Measurements from ENCODE around the gene TLX1. TPM values are rescaled to one million over a fixed set of nuclear protein-coding genes. Genes with fewer than 3 reads are reported as not detected.
"Not testable (repeated sequence)": the region's sequence is repeated elsewhere in the genome, so short reads cannot be mapped to it uniquely, and the experiment has no call there.

TLX1 gene
- total RNA-seq, 2 experiments from 2014 or later: not detected

DNA sequence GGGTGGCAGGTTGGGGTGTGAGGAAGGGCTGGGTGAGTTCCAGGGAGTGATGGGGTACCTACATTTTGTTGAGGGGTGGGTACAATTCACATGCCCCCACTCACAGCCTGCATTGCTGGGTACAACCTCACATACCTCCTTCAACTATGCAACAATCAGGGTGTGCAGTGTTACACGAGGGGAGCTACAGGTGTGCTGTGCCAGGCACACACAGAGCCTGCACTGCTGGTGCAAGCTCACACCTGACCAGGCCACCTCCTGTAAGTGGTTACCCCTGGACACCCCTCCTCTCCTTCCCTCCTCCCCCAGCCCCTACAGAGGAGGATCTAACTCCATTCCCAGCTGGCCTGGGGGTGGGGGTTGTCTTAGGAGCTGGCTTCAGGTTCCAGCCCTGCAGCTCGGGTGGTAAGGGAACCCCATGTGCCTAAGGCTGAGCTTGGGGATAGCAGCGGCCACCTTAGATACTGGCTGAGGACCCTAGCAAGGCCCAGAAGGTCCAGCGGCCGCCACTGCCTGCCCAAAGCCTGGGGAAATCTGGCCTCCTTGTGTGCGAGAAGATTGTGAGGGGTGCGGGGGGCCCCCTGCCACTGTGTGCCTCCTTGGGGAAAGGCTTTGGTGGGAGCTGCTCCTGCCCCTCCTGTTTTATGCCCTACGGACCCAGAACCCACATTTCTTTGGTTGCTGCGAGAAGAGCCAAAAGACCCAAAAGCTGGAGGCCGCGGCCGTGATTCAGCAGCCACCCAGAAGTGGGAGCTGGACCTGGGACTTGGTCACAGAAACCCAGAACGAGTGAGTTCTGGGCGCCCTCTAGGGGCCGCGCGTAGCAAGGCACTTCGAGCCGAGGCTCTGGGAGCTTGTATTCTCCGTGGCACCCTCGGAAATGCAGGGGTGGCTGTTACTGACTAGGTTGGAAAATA is 10.8 kb downstream of the TLX1 start:
- POLR2A ChIA-PET: interaction anchor here (1.1 to 1.2 kb wide), 2 partner anchors 46 to 81 kb away, joined by 3 to 6 read pairs; partner anchors contain the start of gene KAZALD1
- CTCF ChIA-PET: interaction anchor here (0.6 to 8.8 kb wide), 44 partner anchors 9 to 581 kb away, joined by 3 to 253 read pairs (median 4); partner anchors contain the start of genes KAZALD1 and TLX1

DNA sequence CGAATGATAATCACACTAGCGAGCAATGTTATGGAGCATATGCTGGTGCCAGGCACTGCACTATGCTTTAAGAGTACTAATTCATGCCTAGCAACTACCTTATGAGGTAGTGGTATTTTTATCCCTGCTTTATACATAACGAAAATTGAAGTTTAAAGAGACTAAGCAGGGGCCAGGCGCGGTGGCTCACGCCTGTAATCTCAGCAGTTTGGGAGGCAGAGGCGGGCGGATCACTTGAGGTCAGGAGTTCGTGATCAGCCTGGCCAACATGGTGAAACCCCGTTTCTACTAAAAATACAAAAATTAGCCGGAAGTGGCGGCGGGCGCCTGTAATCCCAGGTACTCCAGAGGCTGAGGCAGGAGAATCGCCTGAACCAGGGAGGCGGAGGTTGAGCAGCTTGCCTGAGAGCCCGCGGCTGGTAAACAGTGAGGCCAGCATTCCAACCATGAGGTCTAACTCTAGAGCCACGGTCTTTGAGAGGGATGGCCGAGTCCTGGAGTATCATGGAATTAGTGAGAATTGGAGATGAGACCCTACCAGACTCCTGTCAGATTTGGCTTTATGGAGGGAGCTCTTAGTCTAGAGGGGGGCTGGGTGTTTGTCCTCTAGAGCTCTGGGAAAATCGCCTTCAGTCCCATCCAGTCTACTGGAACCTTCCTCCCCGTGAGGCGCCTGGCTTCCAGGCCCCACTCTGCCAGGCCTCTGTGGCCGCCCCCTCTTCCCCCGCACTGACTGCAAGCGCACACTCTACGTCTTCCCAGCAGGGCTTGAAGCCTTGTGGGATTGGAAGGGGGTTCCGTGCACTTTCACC is 11.6 kb downstream of the TLX1 start:
- POLR2A ChIA-PET: interaction anchor here (1.1 kb wide), 1 partner anchor 82 kb away, joined by 6 read pairs; the partner anchor contains the start of gene KAZALD1
- CTCF ChIA-PET: interaction anchor here (0.7 to 8.8 kb wide), 38 partner anchors 9 to 447 kb away, joined by 3 to 253 read pairs (median 4); partner anchors contain the start of genes KAZALD1 and TLX1

DNA sequence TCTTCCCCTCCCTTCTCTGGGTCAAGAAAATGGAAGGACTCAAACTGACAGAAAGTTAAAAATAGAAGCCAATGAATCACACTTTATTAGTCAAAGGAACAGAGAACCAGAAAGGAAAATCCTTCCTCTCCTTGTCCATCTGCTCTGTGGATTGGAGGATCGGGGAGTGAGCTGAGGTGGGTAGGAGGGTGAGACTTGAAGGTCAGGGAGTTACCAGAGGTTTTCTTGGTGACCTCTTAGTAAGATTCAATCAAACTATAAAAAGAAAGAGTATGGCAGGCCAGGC is 12.2 kb downstream of the TLX1 start:
- ChIA-PET POLR2A (no interaction called here), CTCF (interaction anchor here (1.7 to 8.8 kb wide), 5 partner anchors 11 to 102 kb away, joined by 6 to 253 read pairs (median 30); partner anchors contain the start of gene TLX1)

DNA sequence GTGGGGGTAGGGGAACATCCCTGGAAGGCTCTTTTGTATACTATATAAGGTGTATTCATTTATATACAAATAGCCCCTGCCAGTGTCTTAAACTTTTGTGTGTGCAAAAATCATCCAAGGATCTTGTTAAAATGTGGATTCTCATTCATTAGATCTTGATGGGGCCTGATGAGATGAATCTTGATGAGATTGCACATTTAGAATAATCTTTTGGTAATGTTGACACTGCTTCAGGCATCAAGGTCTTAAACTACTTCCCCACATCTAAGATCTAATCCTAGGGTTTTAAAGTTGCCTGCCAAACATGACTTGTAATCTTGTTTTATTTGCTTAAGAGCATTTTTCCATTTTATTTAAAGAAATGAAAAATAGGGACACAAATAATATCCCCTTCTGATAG is 13.0 kb downstream of the TLX1 start:
- ChIA-PET CTCF (interaction anchor here (3.2 to 8.8 kb wide), 2 partner anchors 21 to 48 kb away, joined by 30 to 253 read pairs; no protein-coding TSS in a partner anchor), POLR2A (no interaction called here)

DNA sequence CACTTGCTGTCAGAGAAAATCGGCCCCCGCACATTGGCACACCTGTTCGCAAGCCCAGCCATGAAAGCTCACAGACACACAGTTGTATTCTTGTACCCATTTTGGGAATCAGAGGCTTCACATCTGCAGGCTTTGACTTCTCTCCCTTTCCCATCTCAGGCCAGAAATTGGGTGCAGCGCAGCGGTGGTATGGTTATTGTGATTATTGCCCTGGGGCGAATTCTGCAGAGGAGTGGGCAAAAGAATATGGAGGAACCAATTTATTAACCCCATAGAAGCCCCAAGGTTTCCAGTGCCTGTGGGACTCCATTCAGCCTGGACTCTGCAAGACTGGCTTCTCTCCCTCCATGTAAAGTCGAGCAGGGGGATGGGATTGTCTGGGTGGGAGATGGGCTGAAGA is 14.0 kb downstream of the TLX1 start:
- ChIA-PET CTCF (interaction anchor here (8.8 kb wide), 1 partner anchor 49 kb away, joined by 253 read pairs; no protein-coding TSS in a partner anchor), POLR2A (no interaction called here)

DNA sequence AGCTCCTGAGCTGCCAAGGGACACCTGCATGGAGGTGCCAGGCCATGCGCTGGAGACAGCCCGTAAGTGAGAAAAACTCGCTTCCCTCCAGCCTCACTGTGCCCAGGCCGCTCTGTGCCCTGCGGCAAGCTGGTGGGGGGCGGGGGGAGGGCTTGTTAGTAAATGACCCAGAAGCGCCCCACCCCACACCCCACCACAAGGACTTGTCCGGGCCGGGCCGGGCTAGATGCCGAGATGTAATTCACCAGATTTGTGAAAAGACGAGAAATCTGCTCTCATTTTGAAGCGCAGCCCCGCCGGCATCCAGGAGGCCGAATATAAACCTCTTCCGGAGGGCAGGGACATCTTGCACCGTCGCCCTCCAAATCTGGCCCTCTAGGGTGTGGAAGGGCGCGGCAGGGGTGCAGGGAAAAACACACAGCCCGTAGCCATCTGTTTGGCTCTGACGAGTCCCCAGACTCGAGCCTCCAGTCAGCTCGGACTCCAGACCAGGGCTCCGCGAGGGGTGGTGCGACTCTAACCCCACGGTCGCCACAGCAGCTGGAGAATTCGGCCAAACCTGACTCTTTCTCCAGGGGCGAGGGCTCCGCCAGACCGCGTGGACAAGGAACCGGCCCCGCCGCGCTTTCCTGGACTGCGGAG is 14.8 kb downstream of the TLX1 start:
- ChIA-PET POLR2A (no interaction called here), CTCF (interaction anchor here (1.4 to 8.8 kb wide), 2 partner anchors 50 to 77 kb away, joined by 3 to 253 read pairs; no protein-coding TSS in a partner anchor)

DNA sequence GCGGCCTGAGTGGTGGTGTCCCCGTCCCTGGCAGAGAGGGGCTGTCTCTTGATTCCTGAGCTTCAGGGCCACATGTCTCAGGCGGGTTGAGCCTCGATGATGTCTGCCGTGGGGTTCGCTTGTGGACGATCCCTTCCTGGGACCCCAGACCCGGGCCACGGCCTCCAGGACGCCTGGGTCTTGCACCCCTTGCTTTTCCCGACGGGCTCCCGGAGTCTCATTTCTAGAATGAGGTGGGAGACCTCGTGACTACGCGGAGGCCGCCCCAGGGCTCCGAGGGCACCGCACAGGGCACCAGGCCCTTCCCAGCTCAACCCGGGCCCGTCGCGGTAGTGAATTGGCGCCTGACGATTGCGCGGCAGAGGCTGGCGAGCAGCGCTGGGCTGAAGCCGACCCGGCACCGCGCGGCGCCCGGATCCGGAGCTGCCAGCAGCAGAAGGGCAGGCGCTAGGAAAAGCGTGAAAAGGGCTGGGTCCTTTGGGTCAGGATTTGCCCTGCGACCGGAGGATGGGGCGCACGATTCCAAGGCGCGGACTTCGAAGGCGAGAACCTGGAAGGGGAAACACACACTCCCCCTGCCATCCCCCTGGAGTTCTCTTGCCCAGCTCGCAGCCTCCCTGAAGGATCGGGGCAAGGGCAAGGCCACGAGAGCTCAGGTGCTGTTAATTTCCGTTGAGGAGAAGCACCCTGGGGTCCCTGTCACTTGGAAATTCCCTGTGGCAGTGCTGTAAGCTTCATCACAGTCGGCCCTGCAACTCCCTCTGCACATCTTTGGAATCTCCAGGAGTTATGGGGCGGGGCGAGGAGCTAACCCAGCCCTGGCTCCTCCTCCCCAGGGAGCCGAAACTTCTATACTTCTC is 15.5 kb downstream of the TLX1 start:
- CTCF ChIA-PET: interaction anchor here (1.4 to 8.8 kb wide), 2 partner anchors 50 to 78 kb away, joined by 3 to 253 read pairs; no protein-coding TSS in a partner anchor
- POLR2A ChIA-PET: no interaction called here

DNA sequence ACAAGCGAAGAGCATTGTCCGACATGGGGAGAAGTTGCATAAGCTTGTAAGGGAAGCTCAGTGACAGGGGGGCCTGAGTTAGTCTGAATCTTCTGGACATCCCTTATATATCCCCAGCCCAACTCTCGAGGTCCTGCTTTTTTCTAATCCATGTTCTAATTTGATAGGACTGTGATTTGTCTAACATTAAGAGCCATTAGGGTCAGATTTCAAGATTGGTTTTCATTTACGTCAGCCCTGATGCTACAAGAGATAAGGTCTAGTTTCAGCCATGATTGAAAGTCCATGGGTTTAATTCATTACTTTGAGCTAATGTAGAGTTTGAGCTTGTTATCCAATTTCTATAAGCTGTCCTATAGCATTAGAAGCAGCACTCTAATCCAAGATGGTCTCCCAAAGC is 20.3 kb downstream of the TLX1 start:
- POLR2A ChIA-PET: no interaction called here
- CTCF ChIA-PET: interaction anchor here (1.2 to 1.9 kb wide), 2 partner anchors 9 to 10 kb away, joined by 4 to 10 read pairs; no protein-coding TSS in a partner anchor

DNA sequence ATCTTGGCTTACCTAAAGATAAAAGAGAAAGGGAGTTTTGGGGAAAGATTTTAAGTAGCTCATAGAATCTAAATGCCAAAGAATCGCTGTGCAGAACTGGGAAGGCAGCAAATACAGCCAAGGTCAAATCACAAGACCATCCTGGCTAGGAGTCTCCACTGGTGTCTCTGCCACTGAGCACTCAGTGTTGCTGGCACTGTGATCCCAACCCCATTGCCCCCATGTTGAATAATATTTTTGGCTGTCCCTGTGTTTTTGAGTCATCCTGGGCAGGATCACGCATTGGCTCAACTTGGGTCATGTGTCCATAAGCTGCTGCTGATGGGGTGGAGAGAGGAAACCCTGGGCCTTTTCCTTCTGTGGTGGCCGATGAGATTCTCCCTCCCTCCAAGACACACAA is 21.2 kb downstream of the TLX1 start:
- CTCF ChIA-PET: interaction anchor here (0.9 to 1.9 kb wide), 2 partner anchors 9 to 10 kb away, joined by 3 to 10 read pairs; no protein-coding TSS in a partner anchor

DNA sequence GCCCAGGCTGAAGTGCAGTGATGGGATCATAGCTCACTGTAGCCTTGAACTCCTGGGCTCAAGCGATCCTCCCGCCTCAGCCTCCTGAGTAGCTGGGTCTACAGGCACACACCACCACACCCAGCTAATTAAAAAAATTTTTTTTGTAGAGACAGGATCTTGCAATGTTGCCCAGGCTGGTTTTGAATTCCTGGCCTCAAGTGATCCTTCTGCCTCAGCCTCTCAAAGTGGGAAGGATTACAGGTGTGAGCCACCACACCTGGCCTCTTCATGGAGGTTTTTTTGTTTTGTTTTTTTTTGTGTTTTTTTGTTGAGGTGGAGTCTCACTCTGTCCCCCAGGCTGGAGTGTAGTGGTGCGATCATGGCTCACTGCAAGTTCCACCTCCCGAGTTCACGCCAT is 23.4 kb downstream of the TLX1 start:
- POLR2A ChIA-PET: not testable (repeated sequence)
- CTCF ChIA-PET: interaction anchor here (0.7 to 4.2 kb wide), 3 partner anchors 13 to 84 kb away, joined by 3 to 19 read pairs (median 4); no protein-coding TSS in a partner anchor

More for the DNA sequence above, 21.2 kb downstream of the TLX1 start:
- POLR2A ChIA-PET: no interaction called here

DNA sequence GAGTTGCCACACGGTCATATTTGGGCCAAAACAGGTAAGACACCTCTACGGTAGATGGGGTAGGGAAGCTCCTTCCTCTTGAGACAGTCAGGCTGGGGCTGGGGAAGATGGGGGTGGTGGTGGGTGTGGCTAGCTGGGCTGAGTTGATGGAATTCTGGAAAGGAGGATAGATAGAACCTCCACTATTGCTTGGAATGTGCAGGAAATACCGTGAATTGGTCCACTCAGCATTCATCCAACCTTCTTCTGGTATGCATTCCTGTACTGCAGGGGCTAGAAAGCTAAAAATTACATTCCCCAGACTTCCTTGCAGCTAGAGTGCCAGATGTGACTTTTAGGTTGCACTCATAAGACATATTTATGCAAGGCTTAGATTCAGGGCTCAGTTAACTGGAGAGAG is 24.8 kb downstream of the TLX1 start:
- CTCF ChIA-PET: interaction anchor here (4.2 kb wide), 1 partner anchor 14 kb away, joined by 19 read pairs; no protein-coding TSS in a partner anchor
- POLR2A ChIA-PET: no interaction called here

DNA sequence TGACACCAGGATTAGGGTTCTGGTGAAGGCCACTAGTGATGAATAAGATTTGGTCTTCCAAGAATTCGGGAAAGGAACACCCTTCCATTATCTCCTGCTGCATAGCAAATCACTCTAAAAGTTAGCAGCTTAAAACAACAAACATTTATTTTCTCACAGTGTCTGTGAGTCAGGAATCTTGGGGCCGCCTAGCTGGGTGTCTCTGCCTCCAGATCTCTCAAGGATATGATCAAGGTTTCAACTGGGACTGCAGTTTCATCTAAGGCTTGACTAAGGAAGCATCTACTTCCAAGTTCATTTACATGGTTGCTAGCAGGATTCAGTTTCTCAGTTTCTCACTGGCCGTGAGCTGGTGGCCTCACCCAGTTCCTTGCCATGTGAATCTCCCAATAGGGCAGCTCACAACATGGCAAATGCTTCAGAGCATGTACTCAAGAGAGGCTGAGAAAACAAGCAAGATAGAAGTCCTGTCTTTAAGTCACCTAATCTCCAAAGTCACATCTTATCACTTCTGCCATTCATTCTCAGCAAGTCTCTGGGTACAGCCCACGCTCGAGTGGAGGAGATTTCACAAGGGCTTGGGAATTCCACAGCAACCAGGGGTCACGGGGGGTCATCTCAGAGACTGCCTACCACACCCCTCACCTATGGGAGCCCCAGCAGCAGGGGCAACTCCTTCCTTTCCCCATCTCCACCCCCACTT is 26.8 kb downstream of the TLX1 start:
- CTCF ChIA-PET: no interaction called here
- POLR2A ChIA-PET: no interaction called here

DNA sequence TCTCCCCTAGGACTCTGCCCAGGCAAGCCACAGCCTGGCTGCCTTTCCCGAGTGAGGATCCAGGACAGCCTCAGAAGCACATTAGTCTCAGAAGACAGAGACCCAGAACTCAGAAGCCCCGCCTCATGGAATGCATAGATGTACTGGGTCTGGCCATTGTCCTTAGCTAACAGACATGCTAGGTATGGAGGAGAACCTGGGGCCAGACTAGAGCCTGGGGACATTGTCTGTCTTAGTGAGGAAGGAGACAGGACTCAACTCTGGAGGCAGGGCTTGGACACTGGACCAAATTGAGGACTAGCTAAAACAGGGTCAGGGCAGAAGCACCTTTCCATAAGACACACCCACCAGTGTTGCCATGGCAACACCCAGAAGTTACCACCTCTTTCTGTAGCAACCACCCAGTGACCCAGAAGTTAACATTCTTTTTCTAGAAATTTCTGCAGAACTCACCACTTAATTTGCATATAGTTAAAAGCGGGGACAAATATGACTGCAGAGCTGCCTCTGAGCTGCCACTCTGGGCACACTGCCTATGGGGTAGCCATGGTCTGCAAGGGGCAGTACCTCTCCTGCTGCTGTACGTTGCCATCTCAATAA is 27.5 kb downstream of the TLX1 start:
- CTCF ChIA-PET: no interaction called here
- POLR2A ChIA-PET: no interaction called here

DNA sequence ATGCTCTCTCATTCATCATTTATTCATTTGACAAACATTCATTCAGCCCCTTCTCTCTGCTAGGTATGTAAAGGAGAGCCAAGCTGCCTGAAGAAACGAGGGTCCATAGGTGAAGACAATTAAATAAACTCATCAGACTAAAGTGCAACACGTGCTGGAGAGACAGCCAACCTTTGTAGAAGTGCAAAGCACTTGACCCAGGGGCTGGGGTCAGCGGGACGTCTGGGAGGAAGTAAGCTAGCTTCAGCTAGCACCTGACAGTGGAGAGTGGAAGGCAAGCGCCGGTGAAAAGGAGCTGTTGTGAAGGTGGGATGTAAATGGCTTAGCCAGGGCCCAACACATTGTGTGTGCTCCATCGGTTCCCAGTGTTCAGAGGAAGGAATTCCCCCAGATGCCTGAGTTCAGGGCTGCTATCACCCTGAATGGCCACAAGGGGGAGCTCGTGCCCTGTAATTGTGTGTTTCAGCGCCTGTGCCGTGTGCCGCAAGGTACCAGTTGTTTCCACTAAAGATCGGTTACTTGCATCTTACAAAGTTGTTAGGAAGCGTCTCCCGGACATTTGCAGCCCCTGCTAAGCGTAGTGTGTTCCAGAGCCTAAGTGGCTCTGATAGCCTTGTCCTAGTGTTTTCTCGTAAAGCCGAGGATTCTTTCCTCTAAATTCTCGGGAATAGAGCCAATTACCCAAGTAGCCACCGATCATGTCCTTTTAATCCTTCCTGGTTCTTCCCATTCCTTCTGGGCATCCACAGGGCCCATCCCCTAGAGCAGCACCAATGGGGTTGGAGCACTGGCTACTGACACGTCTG is 30.6 kb downstream of the TLX1 start:
- ChIA-PET CTCF (interaction anchor here (0.8 to 2.0 kb wide), 16 partner anchors 9 to 408 kb away, joined by 3 to 9 read pairs (median 3); no protein-coding TSS in a partner anchor), POLR2A (no interaction called here)

DNA sequence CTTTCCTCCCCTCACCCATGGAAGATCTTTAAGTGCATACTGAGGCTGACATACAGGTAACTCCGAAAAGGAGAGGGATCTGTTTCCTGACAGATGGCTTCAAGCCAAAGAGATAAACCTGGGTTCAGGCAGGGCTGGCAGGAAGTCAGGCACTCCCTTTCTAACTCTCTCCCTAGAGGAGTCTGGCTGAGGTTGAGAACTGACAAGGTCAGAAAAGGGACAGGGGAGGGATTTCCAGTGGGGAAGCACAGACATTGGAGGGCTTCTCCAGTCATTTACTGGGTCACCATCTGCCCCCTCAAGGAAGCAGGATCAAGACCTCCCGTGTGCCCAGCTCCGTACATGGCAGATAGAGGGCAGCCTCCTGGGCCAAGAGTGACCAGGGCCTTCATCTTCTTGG is 31.6 kb downstream of the TLX1 start:
- ChIA-PET CTCF (no interaction called here), POLR2A (no interaction called here)

DNA sequence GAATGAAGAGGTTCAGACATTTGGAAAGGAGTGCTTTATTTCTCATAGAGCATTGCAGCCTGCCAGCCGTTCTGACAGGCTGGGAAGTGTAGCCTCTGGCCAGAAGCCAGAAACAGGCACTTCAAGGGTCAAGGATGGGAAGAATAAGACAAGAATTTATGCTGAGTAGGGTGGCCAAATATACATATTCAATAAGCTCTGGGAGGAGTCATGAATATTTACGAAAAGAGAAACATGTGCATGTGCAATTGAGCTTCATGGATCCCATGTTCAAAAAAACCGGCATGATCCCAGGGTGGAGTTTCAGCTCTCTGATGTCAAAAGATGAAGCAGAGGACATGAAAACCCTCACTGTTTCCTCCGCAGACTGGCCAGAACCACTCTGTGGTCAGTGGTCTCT is 32.9 kb downstream of the TLX1 start:
- ChIA-PET POLR2A (no interaction called here), CTCF (no interaction called here)

DNA sequence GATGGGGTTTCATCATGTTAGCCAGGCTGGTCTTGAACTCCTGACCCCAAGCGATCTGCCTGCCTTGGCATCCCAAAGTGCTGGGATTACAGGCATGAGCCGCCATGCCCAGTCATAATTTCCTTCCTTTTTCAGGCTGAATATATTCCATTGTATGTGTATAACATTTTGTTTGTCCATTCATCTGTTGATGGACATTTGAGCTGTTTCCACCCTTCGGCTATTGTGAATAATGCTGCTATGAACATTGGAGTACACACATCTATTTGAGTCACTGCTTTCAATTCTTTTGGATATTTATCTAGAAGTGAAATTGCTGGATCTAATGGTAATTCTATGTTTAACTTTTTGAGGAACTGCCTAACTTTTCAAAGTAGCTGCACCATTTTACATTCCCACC is 34.6 kb downstream of the TLX1 start:
- POLR2A ChIA-PET: no interaction called here
- CTCF ChIA-PET: interaction anchor here (0.7 to 2.4 kb wide), 3 partner anchors 48 to 111 kb away, joined by 3 to 9 read pairs (median 3); no protein-coding TSS in a partner anchor
